Astrocyte (in vitro differentiated cells and primary cell): ENCODE measurements around the gene MCL1. TPM values are rescaled to one million over a fixed set of nuclear protein-coding genes. Genes with fewer than 3 reads are reported as not detected.

ENCODE experiments used
- DNase-seq: peaks from one replicate; pipeline ENCODE4 v3.0.0-alpha.2; 2010; ENCODE audit warnings: low read depth
- FAIRE-seq: peaks from 2 replicates; lab custom pipeline; 2011; peaks lifted over from hg19 to GRCh38; lab: Jason Lieb, UNC
- H2AFZ ChIP-seq: 2 replicates; pipeline ENCODE4 v1.6.0; 2012; ENCODE audit warnings: low read depth, low read length, inconsistent platforms
- H3K27ac ChIP-seq: 2 replicates; pipeline ENCODE4 v1.5.1; 2011; ENCODE audit warnings: low read depth, low read length, inconsistent platforms
- H3K27me3 ChIP-seq: 2 replicates; pipeline ENCODE4 v1.6.0; 2011; ENCODE audit warnings: low read length, inconsistent platforms; ENCODE audit not compliant: insufficient read depth
- H3K36me3 ChIP-seq: 2 replicates; pipeline ENCODE4 v1.5.1; 2011; ENCODE audit warnings: low read length, inconsistent platforms; ENCODE audit not compliant: insufficient read depth
- H3K4me1 ChIP-seq: 2 replicates; pipeline ENCODE4 v1.5.1; 2011; ENCODE audit warnings: low read length, inconsistent platforms; ENCODE audit not compliant: insufficient read depth
- H3K4me2 ChIP-seq: 2 replicates; pipeline ENCODE4 v1.6.0; 2012; ENCODE audit warnings: low read length, inconsistent platforms
- H3K4me3 ChIP-seq: 2 replicates; pipeline ENCODE4 v1.5.1; 2011; ENCODE audit warnings: low read depth, mild to moderate bottlenecking, low read length, inconsistent platforms; ENCODE audit not compliant: insufficient read depth
- H3K79me2 ChIP-seq: 2 replicates; pipeline ENCODE4 v1.6.0; 2012; ENCODE audit warnings: mild to moderate bottlenecking, low read length, inconsistent platforms; ENCODE audit not compliant: insufficient read depth
- H3K9ac ChIP-seq: 2 replicates; pipeline ENCODE4 v1.6.0; 2012; ENCODE audit warnings: mild to moderate bottlenecking, low read length, inconsistent platforms
- H3K9me3 ChIP-seq: 2 replicates; pipeline ENCODE4 v1.5.1; 2012; ENCODE audit warnings: low read depth, mild to moderate bottlenecking, low read length, inconsistent platforms; ENCODE audit not compliant: insufficient read depth
- H4K20me1 ChIP-seq: 2 replicates; pipeline ENCODE4 v1.6.0; 2012; ENCODE audit warnings: low read length, inconsistent platforms; ENCODE audit not compliant: insufficient read depth
- H3K27ac Mint-ChIP-seq: one replicate; pipeline ENCODE4 v1.8.0; 2021; ENCODE audit warnings: mild to moderate bottlenecking, mixed read lengths; ENCODE audit not compliant: unreplicated experiment
- H3K27me3 Mint-ChIP-seq: one replicate; pipeline ENCODE4 v1.8.0; 2021; ENCODE audit warnings: low read depth, mixed read lengths; ENCODE audit not compliant: unreplicated experiment
- H3K36me3 Mint-ChIP-seq: one replicate; pipeline ENCODE4 v1.8.0; 2021; ENCODE audit warnings: low read depth, mixed read lengths; ENCODE audit not compliant: unreplicated experiment
- H3K4me1 Mint-ChIP-seq: one replicate; pipeline ENCODE4 v1.8.0; 2021; ENCODE audit warnings: low read depth, mixed read lengths; ENCODE audit not compliant: unreplicated experiment
- H3K4me3 Mint-ChIP-seq: one replicate; pipeline ENCODE4 v1.8.0; 2021; ENCODE audit warnings: mild to moderate bottlenecking, moderate library complexity, mixed read lengths; ENCODE audit not compliant: unreplicated experiment
- H3K9me3 Mint-ChIP-seq: one replicate; pipeline ENCODE4 v1.8.0; 2021; ENCODE audit warnings: mild to moderate bottlenecking, mixed read lengths; ENCODE audit not compliant: unreplicated experiment
- EZH2 ChIP-seq: IDR thresholded peaks from 2 replicates; pipeline ENCODE4 v1.6.1; 2012; ENCODE audit warnings: mild to moderate bottlenecking, low read length, inconsistent platforms; ENCODE audit not compliant: insufficient read depth
- total RNA-seq: library from RNA; stranded (reverse); gene quantifications from 2 replicates; pipeline ENCODE4 v1.2.1, GENCODE V29; 2021
- TF ChIP-seq, protein P1 (sequence below): IDR thresholded peaks from 2 replicates; pipeline ENCODE4 v1.5.1; 2011; ENCODE audit warnings: low read depth, mild to moderate bottlenecking, inconsistent platforms, low read length, moderate library complexity; ENCODE audit not compliant: insufficient read depth

The MCL1 gene
- total RNA-seq, 1 donor from 2014 or later, result 210 TPM

DNA sequence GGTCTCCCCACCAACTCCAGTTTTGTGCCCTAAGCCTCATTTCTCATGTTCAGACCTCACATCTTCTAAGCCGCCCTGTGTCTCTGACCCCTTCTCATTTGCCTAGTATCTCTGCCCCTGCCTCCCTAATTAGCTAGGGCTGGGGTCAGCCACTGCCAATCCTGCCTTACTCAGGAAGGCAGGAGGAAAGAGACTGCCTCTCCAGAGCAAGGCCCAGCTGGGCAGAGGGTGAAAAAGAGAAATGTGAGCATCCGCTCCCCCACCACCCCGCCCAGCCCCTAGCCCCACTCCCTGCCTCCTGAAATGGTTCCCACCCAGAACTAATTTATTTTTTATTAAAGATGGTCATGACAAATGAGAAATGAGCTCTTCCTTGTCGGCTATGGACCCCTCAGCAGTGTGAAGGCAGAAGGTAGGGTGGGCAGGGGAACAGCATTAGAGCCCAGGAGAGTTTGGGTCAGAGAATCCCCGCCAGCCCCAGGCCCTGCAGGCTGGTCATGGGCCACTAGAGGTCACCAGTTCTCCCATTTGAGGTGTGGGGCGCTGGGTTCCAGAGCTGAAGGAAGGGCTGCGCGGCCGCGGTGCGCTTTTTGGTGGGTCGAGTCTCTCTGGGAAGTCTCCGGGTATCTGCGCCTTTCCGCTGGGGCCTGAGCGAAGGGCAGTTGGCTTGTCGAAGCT is 18.7 kb downstream of the MCL1 start:
- Histone ChIP-seq H3K4me2 (peak overlapping the region; percentile 96), H3K36me3 (no peaks in the 10 kb centered on the region), H3K79me2 (peaks cover 45% of the 10 kb centered on the region), H3K27me3 (no peaks in the 10 kb centered on the region), H4K20me1 (peaks cover 22% of the 10 kb centered on the region), H3K9me3 (no peaks in the 10 kb centered on the region), H3K27ac (peak overlapping the region; percentile 100), H2AFZ (peak overlapping the region; percentile 61), H3K4me3 (peak overlapping the region; percentile 63), H3K4me1 (peaks cover 42% of the 10 kb centered on the region), H3K9ac (peak overlapping the region; percentile 99)
- no peaks in the 10 kb centered on the region for H3K27me3 Mint-ChIP-seq
- peaks cover 2% of the 10 kb centered on the region for H3K36me3 Mint-ChIP-seq
- peaks cover 38% of the 10 kb centered on the region for H3K4me1 Mint-ChIP-seq
- TF ChIP-seq, protein P1, sequence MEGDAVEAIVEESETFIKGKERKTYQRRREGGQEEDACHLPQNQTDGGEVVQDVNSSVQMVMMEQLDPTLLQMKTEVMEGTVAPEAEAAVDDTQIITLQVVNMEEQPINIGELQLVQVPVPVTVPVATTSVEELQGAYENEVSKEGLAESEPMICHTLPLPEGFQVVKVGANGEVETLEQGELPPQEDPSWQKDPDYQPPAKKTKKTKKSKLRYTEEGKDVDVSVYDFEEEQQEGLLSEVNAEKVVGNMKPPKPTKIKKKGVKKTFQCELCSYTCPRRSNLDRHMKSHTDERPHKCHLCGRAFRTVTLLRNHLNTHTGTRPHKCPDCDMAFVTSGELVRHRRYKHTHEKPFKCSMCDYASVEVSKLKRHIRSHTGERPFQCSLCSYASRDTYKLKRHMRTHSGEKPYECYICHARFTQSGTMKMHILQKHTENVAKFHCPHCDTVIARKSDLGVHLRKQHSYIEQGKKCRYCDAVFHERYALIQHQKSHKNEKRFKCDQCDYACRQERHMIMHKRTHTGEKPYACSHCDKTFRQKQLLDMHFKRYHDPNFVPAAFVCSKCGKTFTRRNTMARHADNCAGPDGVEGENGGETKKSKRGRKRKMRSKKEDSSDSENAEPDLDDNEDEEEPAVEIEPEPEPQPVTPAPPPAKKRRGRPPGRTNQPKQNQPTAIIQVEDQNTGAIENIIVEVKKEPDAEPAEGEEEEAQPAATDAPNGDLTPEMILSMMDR, result peak; percentile 65
- TF ChIP-seq EZH2, result no peak
- DNase-seq (no peak), FAIRE-seq (no peak)
- H3K4me3 Mint-ChIP-seq, result peak overlapping the region; percentile 81
- H3K9me3 Mint-ChIP-seq, result no peaks in the 10 kb centered on the region
- peak overlapping the region; percentile 100 for H3K27ac Mint-ChIP-seq

DNA sequence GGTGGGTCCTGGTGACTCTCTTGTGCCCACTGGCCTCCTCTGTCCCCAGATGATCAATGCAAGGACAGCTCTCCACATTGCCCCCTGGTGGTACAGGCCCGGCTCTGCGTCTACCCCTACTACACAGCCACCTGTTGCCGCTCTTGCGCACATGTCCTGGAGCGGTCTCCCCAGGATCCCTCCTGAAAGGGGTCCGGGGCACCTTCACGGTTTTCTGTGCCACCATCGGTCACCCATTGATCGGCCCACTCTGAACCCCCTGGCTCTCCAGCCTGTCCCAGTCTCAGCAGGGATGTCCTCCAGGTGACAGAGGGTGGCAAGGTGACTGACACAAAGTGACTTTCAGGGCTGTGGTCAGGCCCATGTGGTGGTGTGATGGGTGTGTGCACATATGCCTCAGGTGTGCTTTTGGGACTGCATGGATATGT is 19.4 kb downstream of the MCL1 start:
- Mint-ChIP-seq H3K27ac (peak overlapping the region; percentile 100), H3K4me3 (no peak overlapping the region), H3K27me3 (no peaks in the 10 kb centered on the region), H3K36me3 (peaks cover 2% of the 10 kb centered on the region), H3K4me1 (peaks cover 38% of the 10 kb centered on the region), H3K9me3 (no peaks in the 10 kb centered on the region)
- TF ChIP-seq, protein P1, result peak; percentile 87
- TF ChIP-seq EZH2, result no peak
- Histone ChIP-seq H3K79me2 (peaks cover 39% of the 10 kb centered on the region), H2AFZ (no peak overlapping the region), H3K27ac (no peak overlapping the region), H3K4me1 (peaks cover 42% of the 10 kb centered on the region), H3K4me2 (peak overlapping the region; percentile 96), H3K36me3 (no peaks in the 10 kb centered on the region), H3K9me3 (no peaks in the 10 kb centered on the region), H4K20me1 (peaks cover 24% of the 10 kb centered on the region), H3K27me3 (no peaks in the 10 kb centered on the region), H3K9ac (peak overlapping the region; percentile 99), H3K4me3 (no peak overlapping the region)
- DNase-seq (no peak), FAIRE-seq (no peak)

GRCh38 chr1:150559656-150560010 is 19.8 kb downstream of the MCL1 start:
- FAIRE-seq (no peak), DNase-seq (no peak)
- no peak overlapping the region for H3K27ac ChIP-seq
- peaks cover 34% of the 10 kb centered on the region for H3K4me1 Mint-ChIP-seq
- H3K4me1 ChIP-seq, result peaks cover 38% of the 10 kb centered on the region
- no peak overlapping the region for H3K9ac ChIP-seq
- H2AFZ ChIP-seq, result no peak overlapping the region
- H3K9me3 Mint-ChIP-seq, result no peaks in the 10 kb centered on the region
- H3K36me3 Mint-ChIP-seq, result peaks cover 2% of the 10 kb centered on the region
- H3K4me3 ChIP-seq, result no peak overlapping the region
- no peaks in the 10 kb centered on the region for H3K9me3 ChIP-seq
- TF ChIP-seq, protein P1, result no peak
- TF ChIP-seq EZH2, result no peak
- H3K27me3 Mint-ChIP-seq, result no peaks in the 10 kb centered on the region
- H3K36me3 ChIP-seq, result no peaks in the 10 kb centered on the region
- no peak overlapping the region for H3K4me3 Mint-ChIP-seq
- peaks cover 35% of the 10 kb centered on the region for H3K79me2 ChIP-seq
- peaks cover 24% of the 10 kb centered on the region for H4K20me1 ChIP-seq
- H3K27ac Mint-ChIP-seq, result peak overlapping the region; percentile 100
- no peak overlapping the region for H3K4me2 ChIP-seq
- no peaks in the 10 kb centered on the region for H3K27me3 ChIP-seq
